Measurements from ENCODE around the gene MYBPC3. TPM values are rescaled to one million over a fixed set of nuclear protein-coding genes. Genes with fewer than 3 reads are reported as not detected.
A peak's percentile ranks its signal among the peaks of the same experiment; 100 is the strongest.

The MYBPC3 gene
- polyA plus RNA-seq, 2 of the 4 experiments (the other 2 are of a cell fraction) = 0.05 to 0.06 TPM

DNA sequence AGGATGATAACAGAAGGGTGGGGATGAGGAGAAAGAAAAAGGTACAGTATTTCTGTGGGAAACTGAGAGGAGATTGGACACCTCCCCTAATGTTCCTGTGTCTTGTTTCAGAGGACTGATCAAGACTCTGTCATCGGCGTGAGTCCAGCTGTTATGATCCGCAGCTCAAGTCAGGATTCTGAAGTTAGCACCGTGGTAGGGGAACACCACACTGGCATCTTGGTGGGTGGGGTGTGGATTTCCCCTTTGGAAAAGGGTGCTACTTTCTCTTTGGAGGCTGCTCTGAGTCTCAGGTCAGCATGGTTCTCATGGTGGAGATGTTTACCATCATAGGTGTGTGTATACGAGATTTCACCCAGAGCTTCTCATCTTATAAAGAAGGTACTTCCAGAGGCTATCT lies 57.1 kb downstream of the MYBPC3 start:
- no peak overlapping the region for H3K4me2 ChIP-seq
- no peak overlapping the region for H3K4me3 ChIP-seq
- no peak for FAIRE-seq
- H3K4me1 ChIP-seq = no peaks in the 10 kb centered on the region
- DNase-seq (ENCODE audit: low read depth in 1 of 2, low spot score in 1 of 2) = no peak
- ChIA-PET POLR2A (interaction anchor here (0.6 kb wide), 1 partner anchor 16 kb away, joined by 5 read pairs; no protein-coding TSS in a partner anchor), CTCF (interaction anchor here (0.7 to 1.8 kb wide), 5 partner anchors 9 to 60 kb away, joined by 3 to 5 read pairs (median 3); no protein-coding TSS in a partner anchor)
- peaks cover 17% of the 10 kb centered on the region for H3K9me3 ChIP-seq
- no peak overlapping the region for H3K27ac ChIP-seq
- WGBS (ENCODE audit: missing lambda C conversion rate) = 94% methylated on average over 5 of the region's 5 CpGs
- no peak for ATAC-seq
- no peak for TF ChIP-seq FOSL2 (IDR thresholded peaks at IDR 0.05)
- no peak for TF ChIP-seq FOSL2 (CRISPR knock-in tag; IDR thresholded peaks at IDR 0.05)
- TF ChIP-seq, protein P1, sequence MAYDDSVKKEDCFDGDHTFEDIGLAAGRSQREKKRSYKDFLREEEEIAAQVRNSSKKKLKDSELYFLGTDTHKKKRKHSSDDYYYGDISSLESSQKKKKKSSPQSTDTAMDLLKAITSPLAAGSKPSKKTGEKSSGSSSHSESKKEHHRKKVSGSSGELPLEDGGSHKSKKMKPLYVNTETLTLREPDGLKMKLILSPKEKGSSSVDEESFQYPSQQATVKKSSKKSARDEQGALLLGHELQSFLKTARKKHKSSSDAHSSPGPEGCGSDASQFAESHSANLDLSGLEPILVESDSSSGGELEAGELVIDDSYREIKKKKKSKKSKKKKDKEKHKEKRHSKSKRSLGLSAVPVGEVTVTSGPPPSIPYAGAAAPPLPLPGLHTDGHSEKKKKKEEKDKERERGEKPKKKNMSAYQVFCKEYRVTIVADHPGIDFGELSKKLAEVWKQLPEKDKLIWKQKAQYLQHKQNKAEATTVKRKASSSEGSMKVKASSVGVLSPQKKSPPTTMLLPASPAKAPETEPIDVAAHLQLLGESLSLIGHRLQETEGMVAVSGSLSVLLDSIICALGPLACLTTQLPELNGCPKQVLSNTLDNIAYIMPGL (CRISPR knock-in tag; IDR thresholded peaks at IDR 0.05; ENCODE audit: borderline replicate concordance) = no peak
- TF ChIP-seq POLR2A (IDR thresholded peaks at IDR 0.05; ENCODE audit: low read length) = no peak
- TF ChIP-seq MAZ (IDR thresholded peaks at IDR 0.05; ENCODE audit: borderline replicate concordance, low read depth, low read length) = no peak
- TF ChIP-seq CHD2 (IDR thresholded peaks at IDR 0.05; ENCODE audit: low read length, partially characterized antibody) = no peak
- TF ChIP-seq RNF2 (IDR thresholded peaks at IDR 0.05; ENCODE audit: borderline replicate concordance, low read depth) = no peak
- TF ChIP-seq SREBF2 (IDR thresholded peaks at IDR 0.05) = no peak
- TF ChIP-seq CBX8 (IDR thresholded peaks at IDR 0.05) = no peak
- TF ChIP-seq, protein P2, sequence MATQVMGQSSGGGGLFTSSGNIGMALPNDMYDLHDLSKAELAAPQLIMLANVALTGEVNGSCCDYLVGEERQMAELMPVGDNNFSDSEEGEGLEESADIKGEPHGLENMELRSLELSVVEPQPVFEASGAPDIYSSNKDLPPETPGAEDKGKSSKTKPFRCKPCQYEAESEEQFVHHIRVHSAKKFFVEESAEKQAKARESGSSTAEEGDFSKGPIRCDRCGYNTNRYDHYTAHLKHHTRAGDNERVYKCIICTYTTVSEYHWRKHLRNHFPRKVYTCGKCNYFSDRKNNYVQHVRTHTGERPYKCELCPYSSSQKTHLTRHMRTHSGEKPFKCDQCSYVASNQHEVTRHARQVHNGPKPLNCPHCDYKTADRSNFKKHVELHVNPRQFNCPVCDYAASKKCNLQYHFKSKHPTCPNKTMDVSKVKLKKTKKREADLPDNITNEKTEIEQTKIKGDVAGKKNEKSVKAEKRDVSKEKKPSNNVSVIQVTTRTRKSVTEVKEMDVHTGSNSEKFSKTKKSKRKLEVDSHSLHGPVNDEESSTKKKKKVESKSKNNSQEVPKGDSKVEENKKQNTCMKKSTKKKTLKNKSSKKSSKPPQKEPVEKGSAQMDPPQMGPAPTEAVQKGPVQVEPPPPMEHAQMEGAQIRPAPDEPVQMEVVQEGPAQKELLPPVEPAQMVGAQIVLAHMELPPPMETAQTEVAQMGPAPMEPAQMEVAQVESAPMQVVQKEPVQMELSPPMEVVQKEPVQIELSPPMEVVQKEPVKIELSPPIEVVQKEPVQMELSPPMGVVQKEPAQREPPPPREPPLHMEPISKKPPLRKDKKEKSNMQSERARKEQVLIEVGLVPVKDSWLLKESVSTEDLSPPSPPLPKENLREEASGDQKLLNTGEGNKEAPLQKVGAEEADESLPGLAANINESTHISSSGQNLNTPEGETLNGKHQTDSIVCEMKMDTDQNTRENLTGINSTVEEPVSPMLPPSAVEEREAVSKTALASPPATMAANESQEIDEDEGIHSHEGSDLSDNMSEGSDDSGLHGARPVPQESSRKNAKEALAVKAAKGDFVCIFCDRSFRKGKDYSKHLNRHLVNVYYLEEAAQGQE (IDR thresholded peaks at IDR 0.05) = no peak
- no peak for TF ChIP-seq NR3C1 (IDR thresholded peaks at IDR 0.05)
- no peak for TF ChIP-seq FOSB (CRISPR knock-in tag; IDR thresholded peaks at IDR 0.05)
- no peak for TF ChIP-seq TP53 (CRISPR knock-in tag; IDR thresholded peaks at IDR 0.05)
- TF ChIP-seq, protein P3, sequence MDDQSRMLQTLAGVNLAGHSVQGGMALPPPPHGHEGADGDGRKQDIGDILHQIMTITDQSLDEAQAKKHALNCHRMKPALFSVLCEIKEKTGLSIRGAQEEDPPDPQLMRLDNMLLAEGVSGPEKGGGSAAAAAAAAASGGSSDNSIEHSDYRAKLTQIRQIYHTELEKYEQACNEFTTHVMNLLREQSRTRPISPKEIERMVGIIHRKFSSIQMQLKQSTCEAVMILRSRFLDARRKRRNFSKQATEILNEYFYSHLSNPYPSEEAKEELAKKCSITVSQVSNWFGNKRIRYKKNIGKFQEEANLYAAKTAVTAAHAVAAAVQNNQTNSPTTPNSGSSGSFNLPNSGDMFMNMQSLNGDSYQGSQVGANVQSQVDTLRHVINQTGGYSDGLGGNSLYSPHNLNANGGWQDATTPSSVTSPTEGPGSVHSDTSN (IDR thresholded peaks at IDR 0.05) = no peak
- TF ChIP-seq RAD21 (conservative IDR thresholded peaks at IDR 0.05 in 1 of 2, IDR thresholded peaks at IDR 0.05 in 1 of 2) = no peak
- no peak for TF ChIP-seq KDM1A (IDR thresholded peaks at IDR 0.05; ENCODE audit: low read depth)

DNA sequence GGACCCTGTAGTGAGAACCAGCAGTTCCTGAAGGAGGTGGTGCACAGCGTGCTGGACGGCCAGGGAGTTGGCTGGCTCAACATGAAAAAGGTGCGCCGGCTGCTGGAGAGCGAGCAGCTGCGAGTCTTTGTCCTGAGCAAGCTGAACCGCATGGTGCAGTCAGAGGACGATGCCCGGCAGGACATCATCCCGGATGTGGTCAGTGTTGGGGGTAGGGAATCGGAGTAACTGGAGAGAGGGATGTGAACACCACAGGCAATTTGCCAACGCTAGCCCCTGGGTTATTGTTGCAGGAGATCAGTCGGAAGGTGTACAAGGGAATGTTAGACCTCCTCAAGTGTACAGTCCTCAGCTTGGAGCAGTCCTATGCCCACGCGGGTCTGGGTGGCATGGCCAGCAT lies 62.6 kb downstream of the MYBPC3 start:
- WGBS (ENCODE audit: missing lambda C conversion rate) = 93% methylated on average over 15 of the region's 15 CpGs

More for the DNA sequence above, 62.6 kb downstream of the MYBPC3 start:
- ATAC-seq = peak in 1 of 2 experiments; percentile 30; a peak in 1 of 6 replicates
- Histone ChIP-seq H3K9me3 (no peaks in the 10 kb centered on the region), H3K27ac (no peak overlapping the region), H3K4me1 (no peaks in the 10 kb centered on the region), H3K4me3 (no peak overlapping the region), H3K4me2 (no peak overlapping the region)
- ChIA-PET CTCF (interaction anchor here (0.5 to 2.7 kb wide), 9 partner anchors 9 to 384 kb away, joined by 3 to 10 read pairs (median 4); no protein-coding TSS in a partner anchor), POLR2A (no interaction called here)
- TF ChIP-seq, protein P4, sequence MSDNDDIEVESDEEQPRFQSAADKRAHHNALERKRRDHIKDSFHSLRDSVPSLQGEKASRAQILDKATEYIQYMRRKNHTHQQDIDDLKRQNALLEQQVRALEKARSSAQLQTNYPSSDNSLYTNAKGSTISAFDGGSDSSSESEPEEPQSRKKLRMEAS (IDR thresholded peaks at IDR 0.05) = no peak
- TF ChIP-seq ESRRA (IDR thresholded peaks at IDR 0.05; ENCODE audit: borderline replicate concordance, low read length) (no peak), FOXS1 (CRISPR knock-in tag; IDR thresholded peaks at IDR 0.05) (no peak), ZFP36 (IDR thresholded peaks at IDR 0.05; ENCODE audit: borderline replicate concordance, partially characterized antibody) (no peak), POLR2A (IDR thresholded peaks at IDR 0.05; ENCODE audit: low read length) (no peak), BHLHE40 (IDR thresholded peaks at IDR 0.05; ENCODE audit: low read depth, low read length) (no peak), GATA3 (IDR thresholded peaks at IDR 0.05; ENCODE audit: borderline replicate concordance) (no peak), NPAS2 (CRISPR knock-in tag; IDR thresholded peaks at IDR 0.05; ENCODE audit: borderline replicate concordance) (no peak), KDM1A (IDR thresholded peaks at IDR 0.05; ENCODE audit: low read depth) (no peak), SREBF2 (IDR thresholded peaks at IDR 0.05) (no peak), RFX5 (IDR thresholded peaks at IDR 0.05) (no peak)
- TF ChIP-seq, protein P5, sequence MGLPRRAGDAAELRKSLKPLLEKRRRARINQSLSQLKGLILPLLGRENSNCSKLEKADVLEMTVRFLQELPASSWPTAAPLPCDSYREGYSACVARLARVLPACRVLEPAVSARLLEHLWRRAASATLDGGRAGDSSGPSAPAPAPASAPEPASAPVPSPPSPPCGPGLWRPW (IDR thresholded peaks at IDR 0.05) = no peak
- TF ChIP-seq, protein P6, sequence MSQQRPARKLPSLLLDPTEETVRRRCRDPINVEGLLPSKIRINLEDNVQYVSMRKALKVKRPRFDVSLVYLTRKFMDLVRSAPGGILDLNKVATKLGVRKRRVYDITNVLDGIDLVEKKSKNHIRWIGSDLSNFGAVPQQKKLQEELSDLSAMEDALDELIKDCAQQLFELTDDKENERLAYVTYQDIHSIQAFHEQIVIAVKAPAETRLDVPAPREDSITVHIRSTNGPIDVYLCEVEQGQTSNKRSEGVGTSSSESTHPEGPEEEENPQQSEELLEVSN (IDR thresholded peaks at IDR 0.05; ENCODE audit: borderline replicate concordance, low read depth) = no peak
- no peak for DNase-seq (ENCODE audit: low read depth in 1 of 2, low spot score in 1 of 2)
- FAIRE-seq = no peak
